Activated CD4-positive, alpha-beta T cell treated with anti-CD3 and anti-CD28 coated beads for 36 hours (primary cell): ENCODE measurements around the gene UBE2V1. TPM values are rescaled to one million over a fixed set of nuclear protein-coding genes. Genes with fewer than 3 reads are reported as not detected.
A peak's percentile ranks its signal among the peaks of the same experiment; 100 is the strongest.

Source experiments
- ATAC-seq: fragments of 200-7000 bp; cut with Tn5 transposase; one replicate; pipeline ENCODE4 v1.10.0; 2021; ENCODE audit warnings: mild to moderate bottlenecking, moderate library complexity
- CTCF ChIA-PET: fragments of 350-600 bp; sonication (Branson Sonifier 250); formaldehyde crosslinking; loops from one replicate; lab custom pipeline; 2021; ENCODE audit warnings: antibody characterized with exemption; lab: Charles Lee
- POLR2A ChIA-PET: fragments of 350-600 bp; sonication (Branson Sonifier 250); formaldehyde crosslinking; loops from one replicate; lab custom pipeline; 2021; ENCODE audit warnings: antibody characterized with exemption, inconsistent platforms; lab: Charles Lee
- DNase-seq: peaks from one replicate; pipeline ENCODE4 v3.0.0-alpha.2; 2020
- H3K27ac Mint-ChIP-seq: one replicate; pipeline ENCODE4 v1.8.0; 2021; ENCODE audit warnings: mixed read lengths
- H3K27me3 Mint-ChIP-seq: one replicate; pipeline ENCODE4 v1.8.0; 2021; ENCODE audit warnings: mixed read lengths
- H3K36me3 Mint-ChIP-seq: one replicate; pipeline ENCODE4 v1.8.0; 2021; ENCODE audit warnings: low read depth, mixed read lengths
- H3K4me1 Mint-ChIP-seq: one replicate; pipeline ENCODE4 v1.8.0; 2021; ENCODE audit warnings: mixed read lengths
- H3K4me3 Mint-ChIP-seq: one replicate; pipeline ENCODE4 v1.8.0; 2021; ENCODE audit warnings: mild to moderate bottlenecking, moderate library complexity, mixed read lengths
- H3K9me3 Mint-ChIP-seq: one replicate; pipeline ENCODE4 v1.8.0; 2021; ENCODE audit warnings: low read depth, mixed read lengths
- intact Hi-C, 2 experiments: fragments of 100-400 bp; cut with DNase I in 1 of 2; cut with micrococcal nuclease in 1 of 2; formaldehyde crosslinking; loops; one replicate each; pipeline versions ENCODE4 v1.14.2 to v1.15.1; 2022 to 2024; cut with DNase I, micrococcal nuclease
- total RNA-seq, 2 experiments: library from RNA; stranded (reverse); gene quantifications; one replicate each; pipeline ENCODE4 v1.2.3, GENCODE V29; 2021

Gene UBE2V1
- total RNA-seq, 2 experiments from 2014 or later: 177 to 265 TPM

DNA sequence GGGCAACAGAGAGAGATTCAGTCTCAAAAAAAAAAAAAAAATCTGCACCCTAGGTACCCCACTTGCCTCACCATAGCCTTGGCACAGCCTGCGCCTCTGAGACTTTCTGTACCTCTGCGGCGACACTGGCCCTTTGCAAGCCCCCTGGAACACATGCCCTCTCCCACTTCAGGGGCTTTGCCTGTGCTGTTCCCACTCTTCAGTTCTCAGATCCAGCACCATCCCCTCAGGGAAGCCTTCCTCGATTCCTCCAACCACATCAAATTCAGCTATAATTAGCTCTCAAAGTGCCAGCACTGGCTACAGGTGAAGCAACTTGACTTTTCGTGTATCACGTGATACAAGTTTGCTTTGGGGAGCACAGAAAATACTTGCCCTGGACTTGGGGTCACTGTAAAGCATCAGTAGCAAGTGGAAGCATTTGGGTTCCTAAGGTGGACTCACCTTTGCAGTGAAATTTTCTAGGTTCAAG lies 2.1 kb upstream of the UBE2V1 start:
- Mint-ChIP-seq H3K9me3 (no peaks in the 10 kb centered on the region), H3K27ac (peak overlapping the region; percentile 88), H3K27me3 (no peaks in the 10 kb centered on the region), H3K36me3 (peaks cover 22% of the 10 kb centered on the region), H3K4me1 (peaks cover 46% of the 10 kb centered on the region), H3K4me3 (peak overlapping the region; percentile 93)
- POLR2A ChIA-PET: interaction anchor here (0.5 to 1.1 kb wide), 2 partner anchors 39 to 176 kb away, joined by 3 to 7 read pairs; partner anchors contain the start of gene PEDS1
- intact Hi-C loops: loop anchor here in 1 of 2 experiments (1.0 to 10.0 kb wide), 2 partner anchors 200 to 930 kb away; partner anchors contain the start of genes SPATA2 and STAU1
- CTCF ChIA-PET: interaction anchor here (0.6 to 8.9 kb wide), 9 partner anchors 12 to 762 kb away, joined by 3 to 172 read pairs (median 7); partner anchors contain the start of genes CEBPB and PEDS1
- no peak for DNase-seq
- no peak for ATAC-seq

DNA sequence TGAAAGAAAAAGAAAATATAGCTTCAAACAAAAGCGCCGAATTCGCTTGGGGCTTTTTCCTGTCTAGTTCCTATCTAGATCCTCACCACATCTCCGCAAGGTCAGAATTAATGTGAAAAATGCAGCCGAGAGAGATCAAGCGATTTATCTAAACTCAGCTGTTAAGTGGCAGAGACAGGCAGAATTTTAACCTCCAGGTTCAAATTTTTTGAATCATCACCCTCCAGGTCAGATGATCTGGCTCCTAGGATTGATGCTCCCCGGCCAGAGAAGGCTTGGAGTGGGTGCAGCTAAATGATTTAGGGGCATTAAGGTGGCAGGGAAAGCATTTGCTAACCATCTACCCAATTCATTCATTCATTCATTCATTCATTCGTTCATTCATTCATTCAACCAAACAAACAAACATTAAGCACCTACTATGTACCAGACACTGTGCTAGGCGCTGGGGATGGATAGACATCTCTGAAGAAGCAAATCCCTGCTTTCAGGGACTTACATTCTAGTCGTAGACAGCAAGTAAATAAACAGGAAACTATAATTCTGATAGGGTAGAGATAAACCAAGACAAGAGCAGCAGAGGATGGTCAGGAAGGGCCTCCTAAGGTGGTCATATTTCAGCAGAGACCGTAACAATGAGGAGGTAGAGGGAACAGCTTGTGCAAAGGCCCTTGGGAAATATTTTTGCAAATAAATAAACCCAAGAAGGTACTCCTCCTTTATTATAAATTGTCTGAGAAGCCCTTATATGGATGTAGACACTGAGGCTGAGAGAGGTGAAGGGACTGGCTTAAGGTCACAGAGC lies 672 bp upstream of the UBE2V1 start:
- ATAC-seq (no peak), DNase-seq (no peak)
- peak overlapping the region; percentile 93 for H3K4me3 Mint-ChIP-seq
- H3K4me1 Mint-ChIP-seq: peaks cover 61% of the 10 kb centered on the region
- H3K9me3 Mint-ChIP-seq: no peaks in the 10 kb centered on the region
- POLR2A ChIA-PET: interaction anchor here (1.2 kb wide), 1 partner anchor 33 kb away, joined by 3 read pairs; no protein-coding TSS in a partner anchor
- CTCF ChIA-PET: interaction anchor here (0.7 to 1.2 kb wide), 6 partner anchors 10 to 166 kb away, joined by 3 to 4 read pairs (median 4); no protein-coding TSS in a partner anchor
- H3K36me3 Mint-ChIP-seq: peaks cover 33% of the 10 kb centered on the region
- peak overlapping the region; percentile 98 for H3K27ac Mint-ChIP-seq
- intact Hi-C loops: loop anchor here (1.0 to 10.0 kb wide), 10 partner anchors 40 to 929 kb away; partner anchors contain the start of genes PARD6B (in 1 of the 2), PEDS1 (in 1 of the 2), PTPN1 (in 1 of the 2) and SLC9A8 (in 1 of the 2)
- H3K27me3 Mint-ChIP-seq: no peaks in the 10 kb centered on the region

DNA sequence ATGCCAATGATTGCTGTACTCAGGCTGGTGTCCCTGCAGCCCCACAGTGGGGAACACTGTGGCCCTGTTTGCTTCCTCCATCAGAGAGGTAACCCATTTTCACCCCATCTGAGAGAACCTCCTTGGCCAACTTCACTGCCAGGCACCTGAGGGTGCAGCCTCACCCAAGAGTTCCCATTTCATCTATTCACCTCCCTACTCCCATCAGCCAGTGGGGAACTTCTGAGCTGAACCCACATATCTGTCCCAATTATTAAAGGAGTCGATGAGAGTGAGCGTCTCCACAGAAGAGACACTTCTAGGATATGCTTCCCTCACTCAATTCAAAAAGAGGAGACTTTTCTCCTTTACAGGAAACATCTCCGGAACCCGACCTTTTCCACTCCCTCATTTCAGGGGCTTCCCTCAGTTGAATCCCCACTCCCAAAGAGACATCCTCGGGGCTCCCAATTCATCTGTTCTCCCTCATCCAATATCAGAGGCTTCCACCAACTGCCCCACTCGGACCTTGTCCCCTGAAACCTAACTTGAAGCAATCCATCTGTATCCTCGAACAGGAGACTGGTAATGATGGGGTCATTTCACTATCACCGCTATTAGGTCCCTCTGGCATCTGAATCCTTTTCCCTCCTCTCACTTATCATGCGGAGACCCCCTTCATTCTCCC lies 988 bp downstream of the UBE2V1 start:
- Mint-ChIP-seq H3K9me3 (no peaks in the 10 kb centered on the region), H3K27ac (peak overlapping the region; percentile 92), H3K4me3 (peak overlapping the region; percentile 93), H3K27me3 (no peaks in the 10 kb centered on the region), H3K36me3 (peaks cover 44% of the 10 kb centered on the region), H3K4me1 (peaks cover 78% of the 10 kb centered on the region)
- POLR2A ChIA-PET: interaction anchor here (1.0 to 1.2 kb wide), 2 partner anchors 35 to 406 kb away, joined by 3 read pairs; no protein-coding TSS in a partner anchor
- ATAC-seq (no peak), DNase-seq (no peak)
- CTCF ChIA-PET: interaction anchor here (0.7 to 3.5 kb wide), 7 partner anchors 9 to 219 kb away, joined by 3 to 23 read pairs (median 4); no protein-coding TSS in a partner anchor
- intact Hi-C loops: loop anchor here (2.0 to 10.0 kb wide), 9 partner anchors 41 to 927 kb away; partner anchors contain the start of genes PEDS1 (in 1 of the 2), PTPN1 (in 1 of the 2), SLC9A8 (in 1 of the 2) and STAU1 (in 1 of the 2)

DNA sequence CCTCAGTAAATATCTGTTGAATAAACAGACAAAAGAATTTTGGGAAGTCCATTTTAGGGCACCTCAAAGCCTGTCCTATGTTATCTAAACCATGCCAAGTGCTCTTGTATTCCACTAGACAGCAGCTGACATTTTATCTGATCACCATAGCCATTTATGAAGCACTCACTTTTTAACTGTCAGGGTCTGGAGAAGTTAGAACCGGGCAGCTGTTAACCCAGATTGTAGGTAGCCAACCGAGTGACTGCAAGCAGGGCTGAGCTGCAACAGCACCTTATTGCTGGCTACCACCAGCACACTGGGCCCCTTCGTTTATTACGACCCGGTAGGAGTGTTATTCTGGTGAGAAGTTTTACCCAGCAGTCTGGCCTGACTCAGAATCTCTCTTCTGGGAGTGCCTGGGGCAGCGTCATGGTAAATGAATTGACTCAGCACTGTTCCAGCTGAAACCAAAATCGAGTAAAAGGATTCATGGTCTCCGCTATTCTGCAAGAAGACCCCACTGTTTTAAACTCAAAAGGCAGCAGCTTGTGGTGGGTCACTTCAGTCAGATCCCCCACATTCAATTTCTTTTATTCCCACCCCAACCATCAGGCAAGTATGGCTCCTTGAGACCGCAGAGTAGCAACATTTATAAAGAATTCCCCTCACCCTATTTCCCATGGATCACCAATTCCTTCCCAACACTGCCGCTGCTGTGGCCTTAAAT lies 1.7 kb downstream of the UBE2V1 start:
- H3K27ac Mint-ChIP-seq: peak overlapping the region; percentile 92
- ATAC-seq (peak; percentile 31), DNase-seq (peak; percentile 81)
- H3K9me3 Mint-ChIP-seq: no peaks in the 10 kb centered on the region
- H3K4me1 Mint-ChIP-seq: peaks cover 83% of the 10 kb centered on the region
- POLR2A ChIA-PET: interaction anchor here (1.0 kb wide), 1 partner anchor 407 kb away, joined by 3 read pairs; no protein-coding TSS in a partner anchor
- CTCF ChIA-PET: interaction anchor here (0.7 to 3.5 kb wide), 4 partner anchors 9 to 219 kb away, joined by 3 to 23 read pairs (median 6); no protein-coding TSS in a partner anchor
- H3K4me3 Mint-ChIP-seq: peak overlapping the region; percentile 93
- H3K27me3 Mint-ChIP-seq: no peaks in the 10 kb centered on the region
- intact Hi-C loops: loop anchor here (2.0 to 10.0 kb wide), 8 partner anchors 42 to 926 kb away; partner anchors contain the start of genes PEDS1 (in 1 of the 2), SLC9A8 (in 1 of the 2), STAU1 (in 1 of the 2) and ZNFX1 (in 1 of the 2)
- peaks cover 47% of the 10 kb centered on the region for H3K36me3 Mint-ChIP-seq

DNA sequence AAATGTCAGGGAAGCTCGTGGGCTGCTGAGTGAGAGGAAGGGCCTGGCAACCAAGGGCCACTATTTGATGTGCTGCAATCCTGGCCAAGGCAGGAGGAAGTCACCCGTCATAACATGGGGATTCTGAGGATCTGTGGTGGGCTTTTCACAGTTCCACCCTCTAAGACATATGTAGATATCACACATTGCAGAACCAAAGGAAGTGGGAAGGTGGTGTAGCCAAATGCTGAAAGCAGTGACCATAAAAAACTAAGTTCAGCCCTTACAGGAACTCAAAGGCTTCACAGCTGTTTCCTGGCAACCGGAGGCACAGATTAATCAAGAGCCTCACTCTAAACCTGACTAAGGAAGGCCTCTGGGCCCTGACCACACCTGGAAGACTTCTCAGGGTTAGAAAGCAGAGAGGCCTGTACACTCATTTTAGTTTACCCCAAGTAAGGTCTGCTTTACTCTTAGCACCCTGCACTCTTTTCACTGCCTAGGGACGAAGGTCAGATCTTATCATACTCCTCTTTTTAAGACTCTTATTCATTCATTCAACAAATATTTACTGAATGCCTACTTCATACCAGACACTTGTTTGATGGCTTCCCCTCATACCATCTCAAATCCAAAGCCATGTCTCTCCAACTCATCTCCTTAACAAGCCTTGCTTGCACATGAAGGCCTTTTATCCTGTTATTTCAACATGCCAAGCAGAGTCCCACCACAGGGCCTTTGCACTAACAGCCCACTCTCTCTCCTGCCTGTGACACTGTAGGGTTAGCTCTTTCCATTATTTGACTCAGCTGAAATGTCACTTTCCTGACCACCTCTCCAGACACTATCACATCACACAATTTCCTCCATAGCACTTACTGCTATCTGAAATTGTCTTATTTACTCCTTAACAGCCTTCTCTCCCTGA lies 2.6 kb downstream of the UBE2V1 start:
- H3K36me3 Mint-ChIP-seq: peaks cover 50% of the 10 kb centered on the region
- H3K27ac Mint-ChIP-seq: peak overlapping the region; percentile 92
- intact Hi-C loops: loop anchor here (2.0 to 10.0 kb wide), 8 partner anchors 42 to 926 kb away; partner anchors contain the start of genes PEDS1 (in 1 of the 2), SLC9A8 (in 1 of the 2), STAU1 (in 1 of the 2) and ZNFX1 (in 1 of the 2)
- no peaks in the 10 kb centered on the region for H3K27me3 Mint-ChIP-seq
- POLR2A ChIA-PET: interaction anchor here (0.6 to 1.5 kb wide), 7 partner anchors 9 to 455 kb away, joined by 3 to 5 read pairs (median 3); no protein-coding TSS in a partner anchor
- H3K4me3 Mint-ChIP-seq: peak overlapping the region; percentile 93
- H3K9me3 Mint-ChIP-seq: no peaks in the 10 kb centered on the region
- peaks cover 82% of the 10 kb centered on the region for H3K4me1 Mint-ChIP-seq
- CTCF ChIA-PET: interaction anchor here (0.7 to 3.5 kb wide), 9 partner anchors 10 to 99 kb away, joined by 3 to 23 read pairs (median 4); no protein-coding TSS in a partner anchor
- peak; percentile 69 for DNase-seq
- peak; percentile 49 for ATAC-seq

DNA sequence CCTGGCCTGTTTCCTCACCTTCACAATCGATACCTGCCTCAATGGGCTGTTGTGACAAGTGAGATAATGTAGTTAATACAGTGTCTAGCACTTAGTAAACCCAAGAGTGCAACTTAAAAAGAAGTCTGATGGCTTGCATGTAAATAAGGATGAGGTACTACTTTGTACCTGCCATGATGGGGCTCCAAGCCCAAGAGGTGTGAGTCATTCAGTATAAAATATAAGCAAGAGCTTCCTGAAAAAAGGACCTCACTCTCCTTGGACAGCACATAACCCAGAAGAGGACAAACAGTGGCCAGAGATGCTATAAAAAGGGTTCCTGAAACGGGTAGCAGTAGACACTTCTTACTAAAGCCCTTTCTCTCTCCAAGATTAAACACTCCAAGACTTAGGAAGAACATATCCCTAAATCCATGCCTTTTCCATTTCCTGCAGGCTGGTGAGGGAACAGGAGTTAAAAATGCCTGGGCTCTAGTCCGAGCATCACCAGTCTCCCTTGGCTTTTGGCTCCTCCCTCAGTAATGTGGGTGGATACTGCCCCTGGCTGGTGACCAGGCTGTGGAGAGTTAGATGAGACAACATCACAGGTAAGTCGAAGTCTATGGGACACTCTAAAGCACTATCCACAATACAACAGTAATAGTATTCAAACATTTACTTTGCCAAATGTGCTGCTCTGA lies 4.3 kb downstream of the UBE2V1 start:
- CTCF ChIA-PET: interaction anchor here (0.6 to 3.5 kb wide), 5 partner anchors 10 to 61 kb away, joined by 3 to 23 read pairs (median 5); no protein-coding TSS in a partner anchor
- Mint-ChIP-seq H3K27me3 (no peaks in the 10 kb centered on the region), H3K27ac (peak overlapping the region; percentile 66), H3K4me1 (peaks cover 73% of the 10 kb centered on the region), H3K36me3 (peaks cover 53% of the 10 kb centered on the region), H3K4me3 (no peak overlapping the region), H3K9me3 (no peaks in the 10 kb centered on the region)
- ATAC-seq (no peak), DNase-seq (no peak)
- POLR2A ChIA-PET: interaction anchor here (0.8 to 1.5 kb wide), 3 partner anchors 12 to 385 kb away, joined by 3 to 4 read pairs (median 4); no protein-coding TSS in a partner anchor
- intact Hi-C loops: no loop called here

DNA sequence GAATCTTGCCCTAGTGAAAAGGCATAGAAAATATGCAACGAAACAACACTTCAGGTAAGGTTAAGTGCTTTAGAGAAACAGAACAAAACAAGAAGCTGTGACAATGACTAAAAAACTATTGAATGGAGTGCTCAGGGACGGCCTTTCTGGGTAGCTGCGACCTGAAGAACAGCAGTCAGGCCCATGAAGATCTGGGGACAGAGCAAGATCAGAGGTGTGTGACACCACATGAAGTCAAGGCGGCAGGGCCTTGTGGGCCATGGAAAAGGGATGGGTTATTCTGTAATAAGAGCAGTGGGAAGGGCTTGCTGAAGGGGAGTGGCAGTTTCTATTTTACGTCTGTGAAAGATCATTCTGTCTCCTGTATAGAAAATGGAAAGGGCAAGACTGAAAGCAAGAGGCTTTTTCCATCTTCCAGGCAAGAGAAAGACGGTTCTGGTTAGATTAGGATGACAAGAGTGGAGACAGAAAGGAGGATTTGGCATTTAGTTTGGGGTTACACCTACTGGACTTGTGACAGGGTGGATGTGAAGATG lies 5.1 kb downstream of the UBE2V1 start:
- no peaks in the 10 kb centered on the region for H3K9me3 Mint-ChIP-seq
- H3K4me3 Mint-ChIP-seq: no peak overlapping the region
- H3K36me3 Mint-ChIP-seq: peaks cover 53% of the 10 kb centered on the region
- no peaks in the 10 kb centered on the region for H3K27me3 Mint-ChIP-seq
- H3K4me1 Mint-ChIP-seq: peaks cover 77% of the 10 kb centered on the region
- H3K27ac Mint-ChIP-seq: peak overlapping the region; percentile 66
- POLR2A ChIA-PET: no interaction called here
- CTCF ChIA-PET: interaction anchor here (0.6 to 2.9 kb wide), 4 partner anchors 9 to 24 kb away, joined by 3 to 17 read pairs (median 5); no protein-coding TSS in a partner anchor
- no peak for ATAC-seq
- no peak for DNase-seq
- intact Hi-C loops: no loop called here

DNA sequence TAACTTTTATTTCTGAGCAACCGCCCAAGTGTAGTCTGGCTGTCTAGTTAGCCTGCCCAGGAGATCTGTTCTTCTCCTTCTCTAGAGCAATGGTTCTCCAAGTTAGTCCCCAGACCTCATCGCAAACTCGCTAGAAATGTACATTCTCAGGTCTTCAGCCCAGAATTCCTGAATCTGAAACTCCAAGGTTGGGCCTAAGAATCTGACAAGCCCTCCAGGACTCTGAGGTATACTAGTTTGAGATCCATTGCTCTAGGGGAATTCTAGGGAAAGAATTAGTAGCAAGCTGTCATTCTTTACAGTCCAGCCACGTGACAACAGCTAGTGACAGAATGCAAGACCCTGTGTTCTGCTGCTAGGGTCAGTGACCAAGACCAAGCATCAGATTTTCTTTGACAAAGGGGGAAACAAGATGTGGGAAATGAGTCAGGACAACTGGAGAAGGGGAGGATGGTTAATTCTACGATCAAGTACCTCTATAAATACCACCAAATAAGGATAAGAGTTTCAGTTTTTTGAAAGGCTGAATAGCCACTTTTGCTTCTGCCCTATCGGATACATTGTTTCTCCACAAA lies 5.8 kb downstream of the UBE2V1 start:
- H3K9me3 Mint-ChIP-seq: no peaks in the 10 kb centered on the region
- ChIA-PET POLR2A (interaction anchor here (0.6 kb wide), 1 partner anchor 440 kb away, joined by 5 read pairs; no protein-coding TSS in a partner anchor), CTCF (interaction anchor here (0.6 to 2.9 kb wide), 5 partner anchors 14 to 429 kb away, joined by 3 to 17 read pairs (median 4); no protein-coding TSS in a partner anchor)
- peaks cover 84% of the 10 kb centered on the region for H3K4me1 Mint-ChIP-seq
- H3K4me3 Mint-ChIP-seq: no peak overlapping the region
- peaks cover 53% of the 10 kb centered on the region for H3K36me3 Mint-ChIP-seq
- H3K27me3 Mint-ChIP-seq: no peaks in the 10 kb centered on the region
- intact Hi-C loops: no loop called here
- no peak for ATAC-seq
- DNase-seq: no peak
- peak overlapping the region; percentile 66 for H3K27ac Mint-ChIP-seq
